HG03175 (cell line): ENCODE results near the gene SNRNP25.
"Not testable (repeated sequence)": the region's sequence is repeated elsewhere in the genome, so short reads cannot be mapped to it uniquely, and the experiment has no call there.

ENCODE experiments used
- ATAC-seq: cut with Tn5 transposase; IDR thresholded peaks from one replicate; pipeline ENCODE4 v1.9.1; 2021; ENCODE audit warnings: mild to moderate bottlenecking, moderate library complexity; ENCODE audit not compliant: unreplicated experiment

Gene SNRNP25

GRCh38 chr16:41439-42068, 12.1 kb upstream of the SNRNP25 start:
- ATAC-seq, result no peak

GRCh38 chr16:42069-42457, 11.6 kb upstream of the SNRNP25 start:
- no peak for ATAC-seq

GRCh38 chr16:42691-43090, 10.9 kb upstream of the SNRNP25 start:
- no peak for ATAC-seq

- no peak for ATAC-seq
Observed at GRCh38 chr16:43294-43693, 10.3 kb upstream of the SNRNP25 start.

- ATAC-seq, result no peak
Observed at GRCh38 chr16:44655-45054, 9.0 kb upstream of the SNRNP25 start.

GRCh38 chr16:45454-45853, 8.2 kb upstream of the SNRNP25 start:
- no peak for ATAC-seq

- not testable (repeated sequence) for ATAC-seq
Observed at GRCh38 chr16:46510-46909, 7.1 kb upstream of the SNRNP25 start.

- no peak for ATAC-seq
Observed at GRCh38 chr16:47234-47633, 6.4 kb upstream of the SNRNP25 start.

- ATAC-seq, result no peak
Observed at GRCh38 chr16:50769-51591, 2.6 kb upstream of the SNRNP25 start.

GRCh38 chr16:54237-54581, 581 bp downstream of the SNRNP25 start:
- ATAC-seq, result no peak

GRCh38 chr16:55571-56136, 2.0 kb downstream of the SNRNP25 start:
- ATAC-seq, result no peak

GRCh38 chr16:56231-56927, 2.8 kb downstream of the SNRNP25 start:
- no peak for ATAC-seq

- no peak for ATAC-seq
Observed at GRCh38 chr16:57711-58110, 4.1 kb downstream of the SNRNP25 start.

- no peak for ATAC-seq
Observed at GRCh38 chr16:58491-59439, 5.1 kb downstream of the SNRNP25 start.

GRCh38 chr16:59440-60059, 5.9 kb downstream of the SNRNP25 start:
- no peak for ATAC-seq

GRCh38 chr16:60166-60565, 6.5 kb downstream of the SNRNP25 start:
- ATAC-seq, result no peak

GRCh38 chr16:60929-61878, 7.6 kb downstream of the SNRNP25 start:
- no peak for ATAC-seq

- no peak for ATAC-seq
Observed at GRCh38 chr16:61879-62281, 8.3 kb downstream of the SNRNP25 start.
